Kidney (tissue), 14 donors: ENCODE data around the gene FANCE. TPM values are rescaled to one million over a fixed set of nuclear protein-coding genes. Genes with fewer than 3 reads are reported as not detected.

Experiments used
- DNase-seq, 5 donors: peaks; one replicate each; pipeline ENCODE4 v3.0.0-alpha.2; 2013 to 2020
- FAIRE-seq: peaks from 2 replicates; lab custom pipeline; 2012; peaks lifted over from hg19 to GRCh38; lab: Jason Lieb, UNC
- H3K27ac ChIP-seq, 2 donors: one replicate each; pipeline ENCODE4 v1.7.0; 2013; ENCODE audit warnings: low read depth in 2 of 2, low read length in 2 of 2, inconsistent platforms in 1 of 2
- H3K27me3 ChIP-seq: one replicate; pipeline ENCODE4 v1.7.1; 2013; ENCODE audit warnings: low read length, inconsistent platforms; ENCODE audit not compliant: control insufficient read depth, insufficient read depth
- H3K36me3 ChIP-seq, 3 donors: one replicate each; pipeline versions ENCODE4 v1.7.0 to v1.7.1; 2013; ENCODE audit warnings: low read length in 3 of 3, control low read depth in 1 of 3, inconsistent platforms in 1 of 3; ENCODE audit not compliant: insufficient read depth in 3 of 3, control insufficient read depth in 2 of 3
- H3K4me1 ChIP-seq, 3 donors: one replicate each; pipeline versions ENCODE4 v1.7.0 to v1.7.1; 2013; ENCODE audit warnings: low read length in 3 of 3, inconsistent platforms in 1 of 3, low read depth in 1 of 3; ENCODE audit not compliant: control insufficient read depth in 2 of 3, insufficient read depth in 2 of 3
- H3K4me3 ChIP-seq, 3 donors: one replicate each; pipeline versions ENCODE4 v1.7.0 to v1.8.1; 2013; ENCODE audit warnings: low read length in 3 of 3, control low read depth in 1 of 3, inconsistent platforms in 1 of 3
- H3K9ac ChIP-seq, 3 donors: one replicate each; pipeline versions ENCODE4 v1.7.0 to v1.7.1; 2013; ENCODE audit warnings: low read length in 3 of 3, control low read depth in 1 of 3, inconsistent platforms in 1 of 3
- H3K9me3 ChIP-seq, 3 donors: one replicate each; pipeline versions ENCODE4 v1.7.0 to v1.7.1; 2013; ENCODE audit warnings: low read length in 3 of 3, control low read depth in 1 of 3, inconsistent platforms in 1 of 3; ENCODE audit not compliant: control insufficient read depth in 2 of 3, insufficient read depth in 1 of 3
- intact Hi-C: fragments of 100-400 bp; cut with DNase I; formaldehyde crosslinking; loops from one replicate; pipeline ENCODE4 v1.11.1; 2022
- polyA plus RNA-seq: library from polyadenylated mRNA; stranded (reverse); fragments of 350-450 nt; fragmentation: Illumina TruSeq; extraction: RNeasy Lipid Tissue Mini Kit (QIAGEN cat#74804); gene quantifications from one replicate; pipeline ENCODE4 v1.2.3, GENCODE V29; 2014; ENCODE audit warnings: low read depth, low replicate concordance; ENCODE audit not compliant: insufficient read depth
- total RNA-seq: library from RNA; stranded (reverse); fragmentation: NEBNext Ultra II Directional; extraction: Animal tissue kit (Norgen Biotek cat#: 25700); gene quantifications from one replicate; pipeline ENCODE4 v1.2.1, GENCODE V29; 2021
- TF ChIP-seq, protein P1 (sequence below): IDR thresholded peaks from 3 replicates; pipeline ENCODE4 v1.5.1; 2012; ENCODE audit warnings: mild to moderate bottlenecking, moderate library complexity, borderline replicate concordance; ENCODE audit not compliant: insufficient read depth; ENCODE audit errors: extremely low read depth
- donor health status: control.
- donor health status: control.
- donor health status: control.
- donor health status: control.
- donor health status: control.
- donor health status: DM: yes; HTN: yes; CAD: no.
- donor health status: Normal renal cell carcinoma (clear cell type).

FANCE gene
- total and polyA plus RNA-seq, 2 donors from 2014 or later, result 1.2 to 2.7 TPM

GRCh38 chr6:35468181-35468979 is 16.2 kb downstream of the FANCE start, which contains the start of gene RPL10A:
TSS of gene RPL10A (plus strand) at chr6:35468401. CDS start at chr6:35468435, 34 bp downstream.
- H3K27ac ChIP-seq, result peak within 1 kb of the TSS; percentile 94 to 95
- FAIRE-seq (no peak), DNase-seq (peak; percentile 97 to 99 (median 98))
- H3K4me1 ChIP-seq, result peaks cover 3 to 14% (median 12%) of the 10 kb centered on the region in 3 donors
- intact Hi-C loops, result no loop called here
- peaks cover 0 to 18% (median 7%) of the 10 kb centered on the region in 3 donors for H3K36me3 ChIP-seq
- no peaks in the 10 kb centered on the region for H3K9me3 ChIP-seq
- H3K9ac ChIP-seq, result peak within 1 kb of the TSS; percentile 57 to 97 (median 82)
- H3K27me3 ChIP-seq, result no peaks in the 10 kb centered on the region
- peak within 1 kb of the TSS; percentile 75 to 92 (median 75) for H3K4me3 ChIP-seq
- TF ChIP-seq, protein P1, sequence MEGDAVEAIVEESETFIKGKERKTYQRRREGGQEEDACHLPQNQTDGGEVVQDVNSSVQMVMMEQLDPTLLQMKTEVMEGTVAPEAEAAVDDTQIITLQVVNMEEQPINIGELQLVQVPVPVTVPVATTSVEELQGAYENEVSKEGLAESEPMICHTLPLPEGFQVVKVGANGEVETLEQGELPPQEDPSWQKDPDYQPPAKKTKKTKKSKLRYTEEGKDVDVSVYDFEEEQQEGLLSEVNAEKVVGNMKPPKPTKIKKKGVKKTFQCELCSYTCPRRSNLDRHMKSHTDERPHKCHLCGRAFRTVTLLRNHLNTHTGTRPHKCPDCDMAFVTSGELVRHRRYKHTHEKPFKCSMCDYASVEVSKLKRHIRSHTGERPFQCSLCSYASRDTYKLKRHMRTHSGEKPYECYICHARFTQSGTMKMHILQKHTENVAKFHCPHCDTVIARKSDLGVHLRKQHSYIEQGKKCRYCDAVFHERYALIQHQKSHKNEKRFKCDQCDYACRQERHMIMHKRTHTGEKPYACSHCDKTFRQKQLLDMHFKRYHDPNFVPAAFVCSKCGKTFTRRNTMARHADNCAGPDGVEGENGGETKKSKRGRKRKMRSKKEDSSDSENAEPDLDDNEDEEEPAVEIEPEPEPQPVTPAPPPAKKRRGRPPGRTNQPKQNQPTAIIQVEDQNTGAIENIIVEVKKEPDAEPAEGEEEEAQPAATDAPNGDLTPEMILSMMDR, result peak; percentile 88

GRCh38 chr6:35468980-35469750 is 17.0 kb downstream of the FANCE start:
- H3K27me3 ChIP-seq, result no peaks in the 10 kb centered on the region
- peak overlapping the region; percentile 94 to 95 for H3K27ac ChIP-seq
- H3K36me3 ChIP-seq, result peaks cover 0 to 18% (median 7%) of the 10 kb centered on the region in 3 donors
- no peak for FAIRE-seq
- TF ChIP-seq, protein P1, result no peak
- H3K9me3 ChIP-seq, result no peaks in the 10 kb centered on the region
- intact Hi-C loops, result no loop called here
- DNase-seq, result peak in 1 of 5 donors; percentile 84
- H3K4me3 ChIP-seq, result peak overlapping the region; percentile 75 to 92 (median 75)
- peaks cover 3 to 14% (median 12%) of the 10 kb centered on the region in 3 donors for H3K4me1 ChIP-seq
- H3K9ac ChIP-seq, result peak overlapping the region; percentile 14 to 97 (median 48)

DNA sequence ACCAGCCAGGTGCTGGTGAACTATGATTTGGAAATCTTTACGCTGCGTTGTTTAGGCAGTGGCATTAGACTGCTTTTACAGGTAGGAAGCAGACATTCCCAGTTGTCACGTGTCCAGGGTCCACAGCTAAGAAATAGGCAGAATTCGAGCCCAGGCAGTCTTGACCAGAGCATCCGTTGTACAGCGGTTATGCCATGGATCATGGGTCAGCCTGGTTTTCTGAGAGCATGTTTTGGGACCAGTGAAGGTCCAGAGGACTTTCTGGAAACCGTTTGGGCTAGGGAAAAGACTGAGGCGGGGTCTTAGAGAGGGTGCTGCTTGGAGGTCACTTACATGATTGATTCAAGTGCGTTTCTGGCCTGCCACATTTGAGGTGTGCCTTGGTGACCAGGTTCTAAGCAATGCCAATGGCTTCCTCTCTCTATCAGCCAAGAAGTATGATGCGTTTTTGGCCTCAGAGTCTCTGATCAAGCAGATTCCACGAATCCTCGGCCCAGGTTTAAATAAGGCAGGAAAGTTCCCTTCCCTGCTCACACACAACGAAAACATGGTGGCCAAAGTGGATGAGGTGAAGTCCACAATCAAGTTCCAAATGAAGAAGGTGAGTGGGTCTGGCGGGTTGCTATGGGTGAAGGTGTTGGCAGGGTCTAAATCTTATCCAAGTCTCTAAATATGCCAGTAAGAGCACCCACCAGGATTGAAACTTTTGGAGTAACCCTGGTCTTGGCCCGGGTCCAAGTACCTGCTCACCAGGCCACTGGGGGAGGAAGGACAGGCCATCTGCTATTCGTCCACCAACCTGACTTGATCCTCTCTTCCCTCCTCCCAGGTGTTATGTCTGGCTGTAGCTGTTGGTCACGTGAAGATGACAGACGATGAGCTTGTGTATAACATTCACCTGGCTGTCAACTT is 17.9 kb downstream of the FANCE start:
- Histone ChIP-seq H3K27ac (peak overlapping the region; percentile 16 to 32), H3K9me3 (no peaks in the 10 kb centered on the region), H3K4me3 (peak overlapping the region; percentile 41 to 92 (median 75)), H3K36me3 (peaks cover 0 to 18% (median 7%) of the 10 kb centered on the region in 3 donors), H3K27me3 (no peaks in the 10 kb centered on the region), H3K4me1 (peaks cover 3 to 14% (median 12%) of the 10 kb centered on the region in 3 donors), H3K9ac (peak overlapping the region; percentile 14 to 97 (median 48))
- DNase-seq (peak in 1 of 5 donors; percentile 33), FAIRE-seq (no peak)
- intact Hi-C loops, result no loop called here
- TF ChIP-seq, protein P1, result no peak
